Esophagus squamous epithelium (tissue), 5 donors: Measurements from ENCODE around the gene SULT1B1. TPM values are rescaled to one million over a fixed set of nuclear protein-coding genes. Genes with fewer than 3 reads are reported as not detected.
A peak's percentile ranks its signal among the peaks of the same experiment; 100 is the strongest.

Experiments used
- DNase-seq: peaks from one replicate; lab custom pipeline; 2025; lab: John Stamatoyannopoulos, UW
- H3K27ac ChIP-seq, 4 donors: fragments of 200-600 bp; sonication (generic); one replicate each; pipeline ENCODE4 v1.5.1; 2016 to 2019; ENCODE audit warnings: mild to moderate bottlenecking in 1 of 4
- H3K27me3 ChIP-seq, 4 donors: fragments of 200-600 bp; sonication (generic); 1 replicate in 3 of 4; 2 replicates in 1 of 4; pipeline versions ENCODE4 v1.5.1 to v1.6.0; 2017 to 2021; ENCODE audit warnings: antibody characterized with exemption in 1 of 4
- H3K36me3 ChIP-seq, 3 donors: fragments of 200-600 bp; sonication (generic); one replicate each; pipeline ENCODE4 v1.5.1; 2016 to 2019
- H3K4me1 ChIP-seq, 3 donors: fragments of 200-600 bp; sonication (generic); one replicate each; pipeline ENCODE4 v1.5.1; 2017 to 2019
- H3K4me3 ChIP-seq, 4 donors: fragments of 200-600 bp; sonication (generic); 1 replicate in 3 of 4; 2 replicates in 1 of 4; pipeline ENCODE4 v1.5.1; 2016 to 2019; ENCODE audit warnings: mild to moderate bottlenecking in 2 of 4, moderate library complexity in 1 of 4
- H3K9me3 ChIP-seq, 3 donors: fragments of 200-600 bp; sonication (generic); one replicate each; pipeline ENCODE4 v1.5.1; 2016 to 2019
- POLR2A ChIP-seq, 4 donors: fragments of 450-650 bp; IDR thresholded peaks; one replicate each; pipeline ENCODE4 v1.6.1; 2017; ENCODE audit warnings: antibody characterized with exemption in 4 of 4, mild to moderate bottlenecking in 4 of 4, moderate library complexity in 3 of 4
- WGBS, 2 donors: methylation state at CpG; one replicate each; pipeline ENCODE4 v1.1.5; 2018; 5-methylcytosine and 5-hydroxymethylcytosine counted together
- intact Hi-C: fragments of 100-400 bp; cut with DNase I; formaldehyde crosslinking; loops from one replicate; pipeline ENCODE4 v1.15.0; 2022
- total RNA-seq, 4 donors: library from RNA; depleted of rRNA; stranded (reverse); fragments of >200 nt; gene quantifications; one replicate each; pipeline ENCODE4 v1.1.0, GENCODE V29; 2016
- TF ChIP-seq, protein P1 (sequence below), 6 experiments: fragments of 450-650 bp in 4 of 6; fragments of 200-600 bp in 2 of 6; sonication (generic) in 2 of 6; IDR thresholded peaks; one replicate each; pipeline ENCODE4 v1.5.1; 2016 to 2019; ENCODE audit warnings: antibody characterized with exemption in 6 of 6, mild to moderate bottlenecking in 4 of 6, moderate library complexity in 4 of 6
- donor health status: DM: yes; HTN: yes; CAD: no.

Gene SULT1B1
- total RNA-seq, 4 donors from 2014 or later: 0.57 to 1.7 (median 1.0) TPM

DNA sequence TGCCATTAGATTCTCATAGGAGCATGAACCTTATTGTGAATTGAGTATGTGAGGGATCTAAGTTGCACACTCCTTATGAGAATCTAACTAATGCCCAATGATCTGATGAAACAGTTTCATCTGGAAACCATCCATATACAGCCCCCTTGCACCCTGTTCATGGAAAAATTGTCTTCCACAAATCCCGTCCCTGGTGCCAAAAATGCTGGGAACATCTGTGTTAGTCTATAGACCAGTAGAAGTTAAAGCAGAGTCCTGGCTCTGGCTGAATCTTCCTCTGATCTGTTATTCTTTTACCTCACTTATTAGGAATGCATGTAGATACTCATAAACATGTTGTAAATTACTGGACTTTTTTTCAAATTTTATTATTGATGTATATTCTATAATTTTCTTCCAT is 29.2 kb downstream of the SULT1B1 start:
- intact Hi-C loops: no loop called here
- WGBS, 2 donors: 33 to 53% methylated on average over 1 of the region's 1 CpG

DNA sequence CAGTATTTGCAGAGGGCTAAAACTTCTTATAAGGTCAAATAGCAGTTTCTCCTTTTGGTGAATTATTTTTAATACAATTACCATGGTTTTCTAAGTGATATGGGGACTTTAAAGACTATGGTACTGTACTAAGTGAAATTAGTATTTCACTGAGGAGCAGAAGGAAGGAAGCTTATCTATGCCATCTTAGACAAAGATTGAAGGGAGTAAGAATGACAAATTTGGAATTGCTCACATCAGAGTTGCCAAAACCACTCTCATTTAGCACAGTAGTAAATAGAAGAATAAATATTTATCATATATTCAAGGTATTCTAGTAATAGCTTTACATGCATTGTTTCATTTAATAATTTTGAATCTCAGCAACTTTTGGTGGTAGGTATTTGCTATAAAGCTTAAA is 30.4 kb downstream of the SULT1B1 start:
- intact Hi-C loops: no loop called here
- TF ChIP-seq, protein P1, sequence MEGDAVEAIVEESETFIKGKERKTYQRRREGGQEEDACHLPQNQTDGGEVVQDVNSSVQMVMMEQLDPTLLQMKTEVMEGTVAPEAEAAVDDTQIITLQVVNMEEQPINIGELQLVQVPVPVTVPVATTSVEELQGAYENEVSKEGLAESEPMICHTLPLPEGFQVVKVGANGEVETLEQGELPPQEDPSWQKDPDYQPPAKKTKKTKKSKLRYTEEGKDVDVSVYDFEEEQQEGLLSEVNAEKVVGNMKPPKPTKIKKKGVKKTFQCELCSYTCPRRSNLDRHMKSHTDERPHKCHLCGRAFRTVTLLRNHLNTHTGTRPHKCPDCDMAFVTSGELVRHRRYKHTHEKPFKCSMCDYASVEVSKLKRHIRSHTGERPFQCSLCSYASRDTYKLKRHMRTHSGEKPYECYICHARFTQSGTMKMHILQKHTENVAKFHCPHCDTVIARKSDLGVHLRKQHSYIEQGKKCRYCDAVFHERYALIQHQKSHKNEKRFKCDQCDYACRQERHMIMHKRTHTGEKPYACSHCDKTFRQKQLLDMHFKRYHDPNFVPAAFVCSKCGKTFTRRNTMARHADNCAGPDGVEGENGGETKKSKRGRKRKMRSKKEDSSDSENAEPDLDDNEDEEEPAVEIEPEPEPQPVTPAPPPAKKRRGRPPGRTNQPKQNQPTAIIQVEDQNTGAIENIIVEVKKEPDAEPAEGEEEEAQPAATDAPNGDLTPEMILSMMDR (IDR thresholded peaks at IDR 0.05): no peak
- no peak for TF ChIP-seq POLR2A (IDR thresholded peaks at IDR 0.05)
- H3K4me1 ChIP-seq: peaks cover 0 to 26% (median 3%) of the 10 kb centered on the region in 3 donors

More for the DNA sequence above, 29.2 kb downstream of the SULT1B1 start:
- H3K27ac ChIP-seq: no peak overlapping the region
- H3K36me3 ChIP-seq: no peaks in the 10 kb centered on the region
- no peaks in the 10 kb centered on the region for H3K27me3 ChIP-seq
- no peaks in the 10 kb centered on the region for H3K9me3 ChIP-seq
- no peak for DNase-seq
- TF ChIP-seq, protein P1 (IDR thresholded peaks at IDR 0.05): no peak
- no peak for TF ChIP-seq POLR2A (IDR thresholded peaks at IDR 0.05)
- H3K4me1 ChIP-seq: peaks cover 0 to 30% (median 1%) of the 10 kb centered on the region in 3 donors
- H3K4me3 ChIP-seq: no peak overlapping the region

DNA sequence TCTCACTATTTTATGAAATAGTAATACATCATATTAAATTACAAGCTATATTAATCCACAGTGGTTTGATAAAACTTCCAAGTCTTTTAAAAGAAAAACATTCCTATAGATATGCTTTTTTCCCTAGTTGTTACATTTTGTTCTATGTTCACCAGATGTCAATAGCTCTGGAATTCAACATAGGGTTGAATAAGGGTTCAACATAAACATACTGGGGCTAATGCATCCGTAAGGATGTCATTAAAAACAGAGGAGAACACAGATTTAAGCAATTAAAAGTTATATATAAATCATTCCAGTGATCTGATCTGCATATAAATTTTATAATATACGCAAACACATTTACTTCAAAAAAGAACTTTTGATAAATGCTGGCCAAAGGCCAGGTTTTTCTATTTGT is 32.5 kb downstream of the SULT1B1 start:
- H3K36me3 ChIP-seq: no peaks in the 10 kb centered on the region
- no peaks in the 10 kb centered on the region for H3K27me3 ChIP-seq
- H3K27ac ChIP-seq: no peak overlapping the region
- H3K4me3 ChIP-seq: no peak overlapping the region
- no peaks in the 10 kb centered on the region for H3K9me3 ChIP-seq
- peaks cover 0 to 23% (median 3%) of the 10 kb centered on the region in 3 donors for H3K4me1 ChIP-seq
- 82% methylated on average over 2 of the region's 2 CpGs for WGBS, 2 donors
- DNase-seq: no peak
- TF ChIP-seq, protein P1 (IDR thresholded peaks at IDR 0.05): no peak
- no peak for TF ChIP-seq POLR2A (IDR thresholded peaks at IDR 0.05)
- intact Hi-C loops: no loop called here

More for the DNA sequence above, 30.4 kb downstream of the SULT1B1 start:
- Histone ChIP-seq H3K36me3 (no peaks in the 10 kb centered on the region), H3K27ac (no peak overlapping the region), H3K4me3 (no peak overlapping the region), H3K9me3 (no peaks in the 10 kb centered on the region), H3K27me3 (no peaks in the 10 kb centered on the region)
- no peak for DNase-seq

DNA sequence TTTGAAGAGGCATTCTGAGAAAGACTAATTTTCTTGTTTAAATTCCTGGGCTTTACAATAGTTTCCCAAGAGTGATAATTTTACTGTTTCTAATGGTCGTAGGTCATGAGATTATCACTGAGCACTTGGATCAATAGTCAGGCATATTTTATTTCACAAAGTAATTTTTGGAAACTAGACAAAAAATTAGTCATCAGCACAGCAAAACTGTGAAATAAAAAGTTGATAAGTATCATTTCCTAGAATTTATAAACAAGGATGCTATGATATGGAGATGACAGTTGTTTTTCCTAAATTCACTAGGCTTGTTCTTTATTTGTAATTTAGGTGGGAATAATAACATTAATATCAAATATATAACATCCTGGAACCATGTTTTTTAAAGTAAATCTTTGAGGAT is 33.0 kb downstream of the SULT1B1 start:
- no peaks in the 10 kb centered on the region for H3K27me3 ChIP-seq
- H3K9me3 ChIP-seq: no peaks in the 10 kb centered on the region
- H3K4me1 ChIP-seq: peaks cover 0 to 23% (median 3%) of the 10 kb centered on the region in 3 donors
- peak overlapping the region in 1 of 4 donors; percentile 71 for H3K27ac ChIP-seq
- intact Hi-C loops: no loop called here
- DNase-seq: no peak
- 41 to 48% methylated on average over 1 of the region's 1 CpG for WGBS, 2 donors
- TF ChIP-seq, protein P1 (IDR thresholded peaks at IDR 0.05): no peak
- no peak for TF ChIP-seq POLR2A (IDR thresholded peaks at IDR 0.05)
- no peak overlapping the region for H3K4me3 ChIP-seq
- no peaks in the 10 kb centered on the region for H3K36me3 ChIP-seq

DNA sequence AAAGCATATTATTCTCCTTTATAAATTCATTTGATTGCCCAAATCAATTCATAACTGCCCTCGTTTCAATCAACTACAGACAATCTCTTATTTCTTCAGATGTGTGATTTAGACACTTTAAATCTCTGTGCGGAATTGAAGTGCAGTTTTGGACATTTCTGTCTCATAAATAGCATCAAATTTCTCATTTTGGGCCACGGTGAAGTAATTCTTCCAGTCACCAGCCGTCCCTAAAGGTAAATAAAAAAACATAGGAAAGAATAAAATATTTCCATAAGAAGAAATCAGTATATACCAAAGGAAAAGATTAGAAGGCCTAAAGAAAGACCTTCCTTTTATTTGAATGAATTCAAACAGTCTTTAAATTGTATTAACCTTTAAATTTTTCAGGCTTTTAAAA is 33.4 kb downstream of the SULT1B1 start:
- no peak for DNase-seq
- WGBS, 2 donors: 71 to 78% methylated on average over 4 of the region's 4 CpGs
- Histone ChIP-seq H3K27me3 (no peaks in the 10 kb centered on the region), H3K9me3 (no peaks in the 10 kb centered on the region), H3K27ac (peak overlapping the region in 1 of 4 donors; percentile 71), H3K4me3 (no peak overlapping the region), H3K4me1 (peaks cover 0 to 18% (median 3%) of the 10 kb centered on the region in 3 donors), H3K36me3 (no peaks in the 10 kb centered on the region)
- TF ChIP-seq, protein P1 (IDR thresholded peaks at IDR 0.05): no peak
- TF ChIP-seq POLR2A (IDR thresholded peaks at IDR 0.05): no peak
- intact Hi-C loops: no loop called here
